Esophagus muscularis mucosa (tissue), 4 donors: ENCODE results near the gene CUBN. TPM values are rescaled to one million over a fixed set of nuclear protein-coding genes. Genes with fewer than 3 reads are reported as not detected.

Source experiments
- DNase-seq: peaks from one replicate; pipeline ENCODE4 v3.0.0-alpha.2; 2017; ENCODE audit errors: extremely low spot score
- H3K27ac ChIP-seq, 4 donors: fragments of 200-600 bp; sonication (generic); replicated peaks in 1 of 4; 1 replicate in 3 of 4; 2 replicates in 1 of 4; pipeline ENCODE4 v1.5.1; 2016 to 2019; ENCODE audit warnings: mild to moderate bottlenecking in 1 of 4
- H3K27me3 ChIP-seq, 4 donors: fragments of 200-600 bp; sonication (generic); one replicate each; pipeline versions ENCODE4 v1.5.1 to v1.6.0; 2016 to 2019
- H3K36me3 ChIP-seq, 4 donors: fragments of 200-600 bp; sonication (generic); one replicate each; pipeline ENCODE4 v1.5.1; 2016 to 2019
- H3K4me1 ChIP-seq, 4 donors: fragments of 200-600 bp; sonication (generic); one replicate each; pipeline ENCODE4 v1.5.1; 2016 to 2019
- H3K4me3 ChIP-seq, 4 donors: fragments of 200-600 bp; sonication (generic); 1 replicate in 2 of 4; 2 replicates in 2 of 4; pipeline ENCODE4 v1.5.1; 2016 to 2019; ENCODE audit warnings: mild to moderate bottlenecking in 4 of 4, moderate library complexity in 1 of 4
- H3K9me3 ChIP-seq, 4 donors: fragments of 200-600 bp; sonication (generic); 1 replicate in 3 of 4; 2 replicates in 1 of 4; pipeline ENCODE4 v1.5.1; 2016 to 2019
- CTCF ChIP-seq, 3 experiments: fragments of 200-600 bp in 2 of 3; fragments of 450-650 bp in 1 of 3; sonication (generic) in 2 of 3; IDR thresholded peaks; one replicate each; pipeline ENCODE4 v1.5.1; 2017 to 2019; ENCODE audit warnings: antibody characterized with exemption in 3 of 3, mild to moderate bottlenecking in 2 of 3, moderate library complexity in 1 of 3
- EP300 ChIP-seq: sonication (generic); formaldehyde crosslinking; IDR thresholded peaks from one replicate; pipeline ENCODE4 v1.6.1; 2017; ENCODE audit warnings: antibody characterized with exemption
- POLR2A ChIP-seq: fragments of 450-650 bp; IDR thresholded peaks from one replicate; pipeline ENCODE4 v1.6.1; 2017; ENCODE audit warnings: antibody characterized with exemption, moderate library complexity, mild to moderate bottlenecking, low read depth
- POLR2AphosphoS5 ChIP-seq, 2 donors: sonication (generic); formaldehyde crosslinking; IDR thresholded peaks; one replicate each; pipeline ENCODE4 v1.6.1; 2017; ENCODE audit warnings: antibody characterized with exemption in 2 of 2
- WGBS: methylation state at CpG from one replicate; pipeline ENCODE4 v1.1.5; 2018; 5-methylcytosine and 5-hydroxymethylcytosine counted together
- intact Hi-C: fragments of 100-400 bp; cut with DNase I; formaldehyde crosslinking; loops from one replicate; pipeline ENCODE4 v1.15.1; 2023
- total RNA-seq, 4 donors: library from RNA; depleted of rRNA; stranded (reverse); fragments of >200 nt; gene quantifications; one replicate each; pipeline versions ENCODE4 v1.1.0 to v1.2.1, GENCODE V29; 2016

CUBN gene
- total RNA-seq, 4 donors from 2014 or later, result 1.3 to 4.6 (median 2.3) TPM

GRCh38 chr10:17162828-17163227 lies 33.2 kb upstream of the CUBN start:
- intact Hi-C loops, result no loop called here
- no peaks in the 10 kb centered on the region for H3K27me3 ChIP-seq
- H3K36me3 ChIP-seq, result peaks cover 0 to under 1% (median 0%) of the 10 kb centered on the region in 4 donors
- no peaks in the 10 kb centered on the region for H3K4me1 ChIP-seq
- TF ChIP-seq CTCF (IDR thresholded peaks at IDR 0.05), result no peak
- no peak for TF ChIP-seq POLR2AphosphoS5 (IDR thresholded peaks at IDR 0.05)
- TF ChIP-seq EP300, result no peak
- no peak for TF ChIP-seq POLR2A
- no peak for DNase-seq
- H3K9me3 ChIP-seq, result no peaks in the 10 kb centered on the region
- no peak overlapping the region for H3K4me3 ChIP-seq
- H3K27ac ChIP-seq, result no peak overlapping the region
- WGBS, result 93% methylated on average over 2 of the region's 2 CpGs

- no peaks in the 10 kb centered on the region for H3K4me1 ChIP-seq
- TF ChIP-seq EP300, result no peak
- no peak for TF ChIP-seq POLR2AphosphoS5 (IDR thresholded peaks at IDR 0.05)
- no peak for TF ChIP-seq CTCF (IDR thresholded peaks at IDR 0.05)
- no peak for TF ChIP-seq POLR2A
- no peak overlapping the region for H3K27ac ChIP-seq
- no peak overlapping the region for H3K4me3 ChIP-seq
- no peaks in the 10 kb centered on the region for H3K9me3 ChIP-seq
- WGBS, result 59% methylated on average over 3 of the region's 3 CpGs
- DNase-seq, result no peak
- intact Hi-C loops, result no loop called here
- no peaks in the 10 kb centered on the region for H3K36me3 ChIP-seq
- no peaks in the 10 kb centered on the region for H3K27me3 ChIP-seq
These were observed 32.2 kb upstream of the CUBN start for GRCh38 chr10:17161775-17162174.

GRCh38 chr10:17157024-17157423 lies 27.4 kb upstream of the CUBN start:
- peaks cover 0 to 4% (median 2%) of the 10 kb centered on the region in 4 donors for H3K36me3 ChIP-seq
- no peak overlapping the region for H3K27ac ChIP-seq
- 79% methylated on average over 2 of the region's 2 CpGs for WGBS
- no peaks in the 10 kb centered on the region for H3K9me3 ChIP-seq
- TF ChIP-seq CTCF (IDR thresholded peaks at IDR 0.05) (no peak), POLR2AphosphoS5 (IDR thresholded peaks at IDR 0.05) (no peak), EP300 (no peak), POLR2A (no peak)
- no peak for DNase-seq
- H3K27me3 ChIP-seq, result no peaks in the 10 kb centered on the region
- no peak overlapping the region for H3K4me3 ChIP-seq
- intact Hi-C loops, result no loop called here
- no peaks in the 10 kb centered on the region for H3K4me1 ChIP-seq

- no peak overlapping the region for H3K27ac ChIP-seq
- intact Hi-C loops, result no loop called here
These were observed 26.2 kb upstream of the CUBN start for GRCh38 chr10:17155826-17156225.

More at GRCh38 chr10:17155826-17156225, 26.2 kb upstream of the CUBN start:
- no peaks in the 10 kb centered on the region for H3K9me3 ChIP-seq
- TF ChIP-seq POLR2AphosphoS5 (IDR thresholded peaks at IDR 0.05) (no peak), EP300 (no peak), POLR2A (no peak), CTCF (IDR thresholded peaks at IDR 0.05) (no peak)
- no peaks in the 10 kb centered on the region for H3K4me1 ChIP-seq
- peaks cover 0 to 4% (median 2%) of the 10 kb centered on the region in 4 donors for H3K36me3 ChIP-seq
- no peak for DNase-seq
- no peak overlapping the region for H3K4me3 ChIP-seq
- H3K27me3 ChIP-seq, result no peaks in the 10 kb centered on the region
